ENCODE data around the gene RAB5IF.
"Not testable (repeated sequence)": the region's sequence is repeated elsewhere in the genome, so short reads cannot be mapped to it uniquely, and the experiment has no call there.

The RAB5IF gene

GRCh38 chr20:36629719-36630681, 24.4 kb downstream of the RAB5IF start:
- no peak for DNase-seq (ENCODE audit: low read depth)

GRCh38 chr20:36631646-36632045, 26.1 kb downstream of the RAB5IF start:
- no peak for DNase-seq (ENCODE audit: low read depth)

- no peak for DNase-seq (ENCODE audit: low read depth)
Observed at GRCh38 chr20:36632147-36632486, 26.5 kb downstream of the RAB5IF start.

- DNase-seq (ENCODE audit: low read depth): no peak
Observed at GRCh38 chr20:36632487-36633284, 27.1 kb downstream of the RAB5IF start.

GRCh38 chr20:36633285-36633772, 27.8 kb downstream of the RAB5IF start:
- DNase-seq (ENCODE audit: low read depth): no peak

- DNase-seq (ENCODE audit: low read depth): no peak
Observed at GRCh38 chr20:36634342-36634741, 28.8 kb downstream of the RAB5IF start.

- not testable (repeated sequence) for DNase-seq (ENCODE audit: low read depth)
Observed at GRCh38 chr20:36638876-36639400, 33.4 kb downstream of the RAB5IF start.

GRCh38 chr20:36641506-36641843, 35.9 kb downstream of the RAB5IF start:
- DNase-seq (ENCODE audit: low read depth): no peak

GRCh38 chr20:36642136-36642535, 36.6 kb downstream of the RAB5IF start:
- DNase-seq (ENCODE audit: low read depth): no peak

- DNase-seq (ENCODE audit: low read depth): no peak
Observed at GRCh38 chr20:36644032-36644705, 38.6 kb downstream of the RAB5IF start.

- no peak for DNase-seq (ENCODE audit: low read depth)
Observed at GRCh38 chr20:36644706-36645095, 39.1 kb downstream of the RAB5IF start.

- DNase-seq (ENCODE audit: low read depth): no peak
Observed at GRCh38 chr20:36645353-36645752, 39.8 kb downstream of the RAB5IF start.

GRCh38 chr20:36645998-36646397, 40.4 kb downstream of the RAB5IF start, which contains the start of gene SLA2:
Gene SLA2, minus strand, starts transcription at chr20:36646196. Its CDS starts 4,861 bp downstream, at chr20:36641335.
- DNase-seq (ENCODE audit: low read depth): no peak

GRCh38 chr20:36646678-36647077, 41.1 kb downstream of the RAB5IF start:
- DNase-seq (ENCODE audit: low read depth): no peak

GRCh38 chr20:36647196-36648121, 41.9 kb downstream of the RAB5IF start:
- no peak for DNase-seq (ENCODE audit: low read depth)

GRCh38 chr20:36653456-36653855, 47.9 kb downstream of the RAB5IF start:
- no peak for DNase-seq (ENCODE audit: low read depth)

- DNase-seq (ENCODE audit: low read depth): no peak
Observed at GRCh38 chr20:36654506-36654905, 48.9 kb downstream of the RAB5IF start.

- no peak for DNase-seq (ENCODE audit: low read depth)
Observed at GRCh38 chr20:36655004-36655403, 49.4 kb downstream of the RAB5IF start.

GRCh38 chr20:36656733-36657132, 51.2 kb downstream of the RAB5IF start:
- DNase-seq (ENCODE audit: low read depth): no peak

GRCh38 chr20:36658300-36658699, 52.7 kb downstream of the RAB5IF start:
- no peak for DNase-seq (ENCODE audit: low read depth)

All from GM04503 (cell line).